ENCODE data around the gene CAMTA2.

CAMTA2 gene

GRCh38 chr17:4946312-4946976 is 41.0 kb downstream of the CAMTA2 start:
- DNase-seq = no peak

GRCh38 chr17:4945944-4946280 is 41.6 kb downstream of the CAMTA2 start:
- no peak for DNase-seq

GRCh38 chr17:4945176-4945943 is 42.1 kb downstream of the CAMTA2 start:
- peak; percentile 72 to 84 for DNase-seq

GRCh38 chr17:4944554-4945175 is 42.8 kb downstream of the CAMTA2 start:
- no peak for DNase-seq

GRCh38 chr17:4944163-4944553 is 43.3 kb downstream of the CAMTA2 start:
- DNase-seq = no peak

DNA sequence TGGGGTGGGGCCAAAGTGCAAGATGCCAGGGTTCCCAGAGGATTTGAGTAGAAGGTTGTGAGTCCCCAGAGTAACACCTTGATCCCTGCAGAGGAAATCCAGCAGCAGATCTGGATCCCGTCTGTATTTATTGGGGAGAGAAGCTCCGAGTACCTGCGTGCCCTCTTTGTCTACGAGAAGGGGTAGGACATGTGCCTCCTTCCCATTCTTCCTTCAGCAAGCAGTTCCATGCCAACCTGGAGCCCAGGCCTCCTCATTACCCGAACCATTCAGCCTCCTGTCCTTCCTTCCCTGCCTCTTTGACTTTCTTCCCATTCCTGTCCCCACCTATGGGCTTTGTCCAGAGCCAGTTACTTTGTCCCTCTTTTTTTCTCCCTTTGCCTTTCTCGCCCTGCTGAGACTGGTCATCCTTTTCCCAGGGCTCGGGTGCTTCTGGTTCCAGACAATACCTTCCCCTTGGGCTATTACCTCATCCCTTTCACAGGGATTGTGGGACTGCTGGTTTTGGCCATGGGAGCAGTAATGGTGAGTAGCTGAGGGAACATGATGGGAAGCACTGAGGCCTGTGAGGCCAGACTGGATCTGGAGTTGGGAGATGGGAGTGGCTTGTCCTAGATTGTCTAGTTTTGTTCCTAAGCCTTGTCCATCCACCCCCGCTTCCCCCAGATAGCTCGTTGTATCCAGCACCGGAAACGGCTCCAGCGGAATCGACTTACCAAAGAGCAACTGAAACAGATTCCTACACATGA is 44.5 kb downstream of the CAMTA2 start:
- no peak for DNase-seq

DNA sequence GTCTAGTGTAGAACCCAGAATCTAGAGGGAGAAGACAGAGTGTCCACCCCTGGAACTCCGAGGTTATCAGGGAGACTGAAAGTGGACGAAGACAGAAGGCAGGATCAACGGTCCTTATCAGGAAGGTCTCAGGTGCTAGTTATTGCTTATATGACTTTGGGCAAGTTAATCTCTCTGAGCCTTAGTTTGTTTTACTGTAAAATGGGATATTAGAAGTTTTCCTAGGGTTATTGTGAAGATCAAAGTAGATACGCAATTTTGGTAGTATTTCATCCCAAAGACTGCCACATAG is 46.2 kb downstream of the CAMTA2 start:
- DNase-seq = no peak

GRCh38 chr17:4940555-4941318 is 46.7 kb downstream of the CAMTA2 start:
- DNase-seq = peak in 1 of 2 experiments; percentile 86

GRCh38 chr17:4939796-4940554 is 47.5 kb downstream of the CAMTA2 start, which contains the start of the genes RNF167 and SLC25A11:
TSS of gene RNF167 (plus strand) at chr17:4940268. CDS start at chr17:4940910, 642 bp downstream.
TSS of gene SLC25A11 (minus strand) at chr17:4940046. CDS start at chr17:4939910, 136 bp downstream.
- DNase-seq = peak; percentile 99 to 100

DNA sequence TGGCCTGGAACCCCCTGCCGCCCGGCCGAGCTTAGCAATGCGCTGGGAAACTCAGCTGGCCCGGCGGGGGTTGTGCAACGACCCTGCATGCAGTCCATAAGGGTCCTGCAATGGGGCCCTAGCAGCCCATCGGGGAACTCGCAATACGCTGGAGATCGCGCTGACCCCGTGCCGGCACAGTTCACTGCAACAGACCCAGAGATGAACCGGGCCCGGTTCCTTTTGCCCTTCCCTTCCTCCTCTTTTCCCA is 48.0 kb downstream of the CAMTA2 start:
- DNase-seq = no peak

DNA sequence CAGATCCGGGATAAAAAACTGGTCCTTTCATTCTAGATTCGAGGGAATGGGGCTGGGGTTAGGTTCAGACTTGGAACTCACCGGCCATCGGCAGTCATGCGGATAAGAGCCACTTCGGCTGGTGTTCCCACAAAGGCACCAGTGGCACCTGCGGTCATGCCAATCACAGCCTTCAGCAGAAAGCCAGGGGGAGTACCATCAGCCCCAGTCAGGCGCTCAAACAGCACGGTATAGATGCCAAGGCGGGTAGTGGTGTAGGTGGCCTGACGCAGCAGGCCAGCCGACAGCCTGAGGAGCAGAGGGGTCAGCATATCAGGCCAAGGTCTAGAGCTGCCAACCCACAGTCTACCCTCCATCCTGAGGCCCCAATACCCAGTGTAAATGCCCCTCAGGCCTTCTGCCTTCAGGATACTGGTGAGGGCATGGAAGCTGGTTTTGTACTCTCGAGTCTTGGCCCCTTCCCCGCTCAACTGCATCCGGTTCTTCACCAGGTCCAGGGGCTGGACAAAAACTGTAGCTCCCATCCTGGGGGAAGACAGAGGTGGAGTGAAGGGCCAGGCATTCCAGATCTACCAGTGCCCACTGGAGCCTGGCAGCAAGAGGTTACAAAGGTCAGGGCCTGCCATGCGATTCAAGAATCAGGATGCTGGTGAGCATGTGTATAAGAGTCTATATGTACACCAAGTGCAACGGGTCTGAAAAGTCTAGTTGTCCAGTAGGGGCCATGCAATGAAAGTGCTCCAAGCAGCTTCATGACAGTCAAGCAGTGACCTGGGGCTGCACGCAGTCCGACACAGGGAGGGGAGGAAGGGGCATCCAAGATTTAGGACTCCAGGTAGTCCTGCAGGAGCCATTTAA is 48.6 kb downstream of the CAMTA2 start:
- no peak for DNase-seq

DNA sequence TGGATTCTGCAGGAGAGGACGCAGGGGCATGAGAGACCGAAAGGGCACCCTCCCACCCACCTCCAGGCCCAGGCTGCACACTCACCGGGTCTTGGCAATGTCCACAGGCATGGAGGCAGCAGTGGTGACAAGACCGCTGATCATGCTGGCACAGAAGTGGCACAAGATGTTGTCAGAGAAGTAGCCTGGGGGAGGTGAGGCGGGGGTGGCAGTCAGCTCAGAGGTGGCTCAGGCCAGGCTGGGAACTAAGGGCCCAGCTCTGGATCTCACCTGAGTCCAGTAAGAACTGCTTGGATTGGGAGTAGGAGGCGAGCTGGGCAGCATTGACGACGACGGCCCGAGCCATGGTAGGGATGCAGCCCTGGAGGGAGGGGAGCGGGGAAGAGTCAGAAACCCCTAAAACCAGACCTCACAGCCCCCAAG is 49.4 kb downstream of the CAMTA2 start:
- no peak for DNase-seq

DNA sequence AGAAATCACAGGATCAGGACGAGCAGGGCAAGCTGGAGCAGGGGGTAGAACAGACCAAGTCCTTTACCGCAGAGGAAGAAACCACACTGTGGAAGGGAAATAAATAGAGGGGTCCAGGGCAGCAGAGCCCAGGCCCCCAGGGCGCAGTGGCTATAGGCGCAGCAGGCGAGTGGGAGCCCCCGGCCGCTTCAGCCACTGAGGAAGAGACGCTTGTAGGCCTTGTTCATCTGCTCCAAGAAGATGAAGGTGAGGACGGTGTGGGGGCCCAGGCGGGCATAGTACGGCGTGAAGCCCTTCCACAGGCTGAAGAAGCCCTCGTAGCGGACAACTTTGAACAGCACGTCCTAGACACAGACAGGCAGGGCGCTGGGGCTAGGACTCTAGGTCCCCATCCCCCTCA is 49.9 kb downstream of the CAMTA2 start:
- DNase-seq = no peak

GRCh38 chr17:4936436-4936835 is 51.0 kb downstream of the CAMTA2 start:
- DNase-seq = no peak

- DNase-seq = no peak
Measured at GRCh38 chr17:4935650-4936049, 51.8 kb downstream of the CAMTA2 start.

DNA sequence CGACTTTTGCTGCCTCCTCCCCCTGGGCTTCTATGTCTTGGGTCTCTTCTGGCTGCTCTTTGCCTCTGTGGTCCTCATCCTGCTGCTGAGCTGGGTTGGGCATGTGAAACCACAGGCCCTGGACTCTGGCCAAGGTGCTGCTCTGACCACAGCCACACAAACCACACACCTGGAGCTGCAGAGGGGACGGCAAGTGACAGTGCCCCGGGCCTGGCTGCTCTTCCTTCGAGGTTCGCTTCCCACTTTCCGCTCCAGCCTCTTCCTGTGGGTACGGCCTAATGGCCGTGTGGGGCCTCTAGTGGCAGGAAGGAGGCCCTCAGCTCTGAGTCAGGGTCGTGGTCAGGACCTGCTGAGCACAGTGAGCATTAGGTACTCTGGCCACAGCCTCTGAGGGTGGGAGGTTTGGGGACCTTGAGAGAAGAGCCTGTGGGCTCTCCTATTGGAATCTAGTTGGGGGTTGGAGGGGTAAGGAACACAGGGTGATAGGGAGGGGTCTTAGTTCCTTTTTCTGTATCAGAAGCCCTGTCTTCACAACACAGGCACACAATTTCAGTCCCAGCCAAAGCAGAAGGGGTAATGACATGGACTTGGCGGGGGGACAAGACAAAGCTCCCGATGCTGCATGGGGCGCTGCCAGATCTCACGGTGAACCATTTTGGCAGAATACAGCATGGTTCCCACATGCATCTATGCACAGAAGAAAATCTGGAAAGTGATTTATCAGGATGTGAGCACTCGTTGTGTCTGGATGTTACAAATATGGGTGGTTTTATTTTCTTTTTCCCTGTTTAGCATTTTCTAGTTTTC is 53.1 kb downstream of the CAMTA2 start:
- DNase-seq = peak; percentile 33 to 38

DNA sequence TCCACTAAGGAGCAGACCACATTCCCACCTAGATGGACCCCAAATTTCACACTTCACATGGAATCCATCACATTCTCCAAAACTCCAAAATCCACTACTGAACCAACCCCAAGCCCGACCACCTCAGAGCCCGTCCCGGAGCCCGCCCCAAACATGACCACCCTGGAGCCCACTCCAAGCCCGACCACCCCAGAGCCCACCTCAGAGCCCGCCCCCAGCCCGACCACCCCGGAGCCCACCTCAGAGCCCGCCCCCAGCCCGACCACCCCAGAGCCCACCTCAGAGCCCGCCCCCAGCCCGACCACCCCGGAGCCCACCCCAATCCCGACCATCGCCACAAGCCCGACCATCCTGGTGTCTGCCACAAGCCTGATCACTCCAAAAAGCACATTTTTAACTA is 53.8 kb downstream of the CAMTA2 start:
- no peak for DNase-seq

DNA sequence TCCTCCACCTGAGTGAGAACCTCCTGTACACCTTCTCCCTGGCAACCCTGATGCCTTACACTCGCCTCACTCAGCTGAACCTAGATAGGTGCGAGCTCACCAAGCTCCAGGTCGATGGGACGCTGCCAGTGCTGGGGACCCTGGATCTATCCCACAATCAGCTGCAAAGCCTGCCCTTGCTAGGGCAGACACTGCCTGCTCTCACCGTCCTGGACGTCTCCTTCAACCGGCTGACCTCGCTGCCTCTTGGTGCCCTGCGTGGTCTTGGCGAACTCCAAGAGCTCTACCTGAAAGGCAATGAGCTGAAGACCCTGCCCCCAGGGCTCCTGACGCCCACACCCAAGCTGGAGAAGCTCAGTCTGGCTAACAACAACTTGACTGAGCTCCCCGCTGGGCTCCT is 54.7 kb downstream of the CAMTA2 start:
- no peak for DNase-seq

DNA sequence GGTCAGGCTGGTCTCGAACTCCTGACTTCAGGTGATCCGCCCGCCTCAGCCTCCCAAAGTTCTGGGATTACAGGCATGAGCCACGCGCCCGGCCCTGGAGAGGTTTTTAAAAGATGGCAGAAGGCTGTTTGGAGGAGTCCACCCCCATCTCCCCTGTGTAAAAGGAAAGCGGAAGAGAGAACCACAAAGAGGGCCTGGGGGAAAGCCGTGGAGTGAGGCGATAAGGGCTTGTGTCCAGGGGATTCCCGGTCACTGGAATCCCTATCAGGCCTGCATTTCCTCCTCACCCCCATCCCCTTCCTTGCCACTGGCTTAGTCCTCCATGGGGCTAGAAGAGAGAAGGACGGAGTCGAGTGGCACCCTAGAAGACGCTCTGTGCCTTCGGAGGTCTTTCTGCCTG is 55.5 kb downstream of the CAMTA2 start, which contains the start of gene GP1BA:
TSS of gene GP1BA (plus strand) at position 315 of the 400 bp plus-strand sequence. CDS start 328 bp downstream, outside the sequence.
- DNase-seq = no peak

DNA sequence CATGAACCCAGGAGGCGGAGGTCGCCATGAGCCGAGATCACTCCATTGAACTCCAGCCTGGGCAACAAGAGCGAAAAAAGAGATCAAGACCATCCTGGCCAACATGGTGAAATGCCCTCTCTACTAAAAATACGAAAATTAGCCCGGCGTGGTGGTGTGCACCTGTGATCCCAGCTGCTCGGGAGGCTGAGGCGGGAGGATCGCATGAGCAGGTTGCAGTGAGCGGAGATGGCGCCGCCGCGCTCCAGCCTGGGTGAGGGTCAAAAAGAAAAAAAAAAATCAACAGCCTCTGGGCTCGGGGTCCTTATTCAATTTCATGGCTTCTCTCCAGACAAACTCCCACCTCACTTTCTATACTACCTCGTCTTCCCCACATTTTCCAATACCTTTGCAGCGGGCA is 58.6 kb downstream of the CAMTA2 start:
- no peak for DNase-seq
